ENCODE measurements around the gene ARSB. TPM values are rescaled to one million over a fixed set of nuclear protein-coding genes. Genes with fewer than 3 reads are reported as not detected.
"Not testable (repeated sequence)": the region's sequence is repeated elsewhere in the genome, so short reads cannot be mapped to it uniquely, and the experiment has no call there.

The ARSB gene
- total RNA-seq, 2 experiments from 2014 or later = 19.2 to 21.0 TPM

- ChIA-PET POLR2A (no interaction called here), CTCF (no interaction called here)
These were observed 240.1 kb downstream of the ARSB start for GRCh38 chr5:78744951-78745534.

DNA sequence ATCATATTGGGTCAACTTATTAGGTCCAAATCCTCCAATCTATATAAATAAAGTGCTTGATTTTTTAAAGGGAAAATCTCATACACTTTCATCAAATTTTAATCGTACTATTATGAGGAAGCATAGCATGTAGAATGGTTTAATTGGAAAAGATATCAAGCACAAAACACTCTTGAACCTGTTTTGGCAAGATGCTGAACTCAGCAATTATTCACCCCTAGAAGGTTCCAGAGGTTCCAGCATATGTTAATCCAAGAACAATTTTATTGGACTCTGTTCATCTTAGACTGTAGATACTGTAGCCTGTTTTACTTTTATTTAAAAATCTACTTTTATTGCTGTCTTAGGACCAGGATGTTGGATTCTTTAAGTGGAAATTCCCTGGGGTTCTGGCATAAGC, 244.1 kb downstream of the ARSB start:
- ChIA-PET CTCF (no interaction called here), POLR2A (no interaction called here)

DNA sequence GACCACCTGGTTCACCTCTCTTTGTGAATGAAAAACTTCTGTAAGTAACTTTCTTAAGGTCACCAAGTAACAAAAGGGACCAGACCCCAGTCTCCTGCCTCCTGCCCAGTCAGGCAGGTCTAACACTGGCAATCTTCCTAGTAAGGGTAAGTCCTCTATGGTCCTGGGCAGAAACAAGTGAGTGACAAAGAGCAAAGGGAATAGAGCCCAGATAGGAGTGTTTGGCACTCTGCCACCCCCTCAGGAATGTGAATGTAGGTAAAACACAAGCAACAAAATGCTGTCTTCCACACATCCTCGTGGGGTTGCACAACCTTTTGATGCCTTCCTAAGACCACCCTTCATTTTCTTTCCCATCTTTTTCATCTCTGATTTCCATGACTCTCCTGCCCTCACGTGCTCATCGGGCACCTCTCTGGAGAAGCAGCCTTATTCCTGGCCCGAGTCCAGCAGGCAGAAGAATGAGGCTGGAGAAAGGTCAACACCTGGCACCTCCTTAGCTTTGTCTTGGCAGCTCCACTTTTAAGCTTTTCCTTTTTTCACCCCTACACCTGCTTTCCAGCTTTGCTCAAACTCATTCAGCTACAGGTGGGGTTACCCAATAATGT, 246.3 kb downstream of the ARSB start:
- ChIA-PET POLR2A (no interaction called here), CTCF (no interaction called here)

DNA sequence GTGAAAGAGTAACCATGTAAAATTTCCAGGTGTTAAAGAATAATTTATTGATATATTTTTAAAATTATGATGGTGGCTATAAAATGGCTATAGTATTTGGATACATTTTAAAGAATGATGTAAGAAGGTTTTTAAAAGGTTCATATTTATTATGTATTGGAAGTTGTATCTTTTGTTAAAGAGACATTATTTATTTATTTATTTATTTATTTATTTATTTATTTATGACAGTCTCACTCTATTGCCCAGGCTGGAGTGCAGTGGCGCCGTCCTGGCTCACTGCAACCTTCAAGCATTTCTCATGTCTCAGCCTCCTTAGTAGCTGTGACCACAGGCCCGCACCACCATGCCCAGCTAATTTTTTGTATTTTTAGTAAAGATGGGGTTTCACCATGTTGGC, 247.0 kb downstream of the ARSB start:
- CTCF ChIA-PET = no interaction called here
- POLR2A ChIA-PET = no interaction called here

GRCh38 chr5:78735834-78736463, 249.2 kb downstream of the ARSB start:
- ChIA-PET POLR2A (no interaction called here), CTCF (no interaction called here)

GRCh38 chr5:78734950-78735349, 250.2 kb downstream of the ARSB start:
- ChIA-PET CTCF (no interaction called here), POLR2A (no interaction called here)

- CTCF ChIA-PET = no interaction called here
These were observed 250.8 kb downstream of the ARSB start for GRCh38 chr5:78734094-78734845.

GRCh38 chr5:78732721-78733120, 252.4 kb downstream of the ARSB start:
- POLR2A ChIA-PET, CTCF ChIA-PET: not testable (repeated sequence)

More at GRCh38 chr5:78734094-78734845, 250.8 kb downstream of the ARSB start:
- POLR2A ChIA-PET = no interaction called here

DNA sequence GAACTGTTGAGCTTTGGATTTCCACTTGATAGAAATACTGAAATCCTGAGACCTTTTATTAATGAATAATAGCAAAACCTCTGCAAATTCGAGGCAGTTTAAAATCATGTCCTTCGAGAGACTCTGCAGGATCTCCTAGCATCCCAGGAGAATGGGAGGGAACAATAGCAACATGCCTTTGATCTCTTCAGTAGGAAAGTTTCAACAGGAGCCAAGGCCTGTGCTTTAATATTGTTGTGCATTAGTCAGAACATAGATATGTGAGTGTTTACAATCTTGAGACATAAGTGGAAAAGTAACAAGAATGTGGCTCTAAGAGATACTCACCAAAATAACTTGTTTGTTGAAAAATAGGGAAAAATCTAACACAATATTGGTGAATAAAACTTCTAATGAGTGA, 253.2 kb downstream of the ARSB start:
- ChIA-PET POLR2A (no interaction called here), CTCF (no interaction called here)

GRCh38 chr5:78730300-78731094, 254.6 kb downstream of the ARSB start:
- CTCF ChIA-PET = no interaction called here
- POLR2A ChIA-PET = no interaction called here

GRCh38 chr5:78727786-78728761, 257.0 kb downstream of the ARSB start:
- POLR2A ChIA-PET = no interaction called here
- CTCF ChIA-PET = no interaction called here

Other genes starting within 250 kb of the ARSB start
- under 1 TPM in 1 of 2 experiments, not detected in 1; 0.63 TPM for gene DMGDH, start 84.4 kb upstream of the ARSB start, total RNA-seq
- not detected for gene BHMT2, start 84.5 kb upstream of the ARSB start, total RNA-seq
- gene BHMT, start 126.5 kb upstream of the ARSB start, total RNA-seq = not detected